ENCODE measurements around the gene ENTHD1. TPM values are rescaled to one million over a fixed set of nuclear protein-coding genes. Genes with fewer than 3 reads are reported as not detected.

ENTHD1 gene
- total and polyA plus RNA-seq, 9 of the 15 experiments (the other 6 are each of a cell fraction or from before 2014, with no cell fraction given): 0.13 to 0.98 (median 0.35) TPM

DNA sequence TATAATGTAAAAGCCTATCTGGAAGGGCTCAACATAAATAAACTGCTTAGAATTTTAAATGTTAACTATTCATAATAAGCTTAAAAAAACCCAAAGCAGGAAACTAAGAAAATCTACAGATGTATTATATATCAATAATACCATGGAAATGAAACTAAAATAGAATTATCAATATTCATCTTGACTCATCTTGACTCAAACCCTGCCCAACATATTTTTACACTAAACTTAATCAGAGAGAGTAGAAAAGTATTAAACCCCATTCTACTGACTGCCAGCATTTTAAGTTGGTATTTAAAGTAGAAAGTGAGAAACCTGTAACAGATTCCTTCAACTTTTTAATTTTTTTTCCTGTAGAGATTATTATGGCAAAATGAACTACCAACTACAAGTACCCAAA is 149.2 kb downstream of the ENTHD1 start:
- CTCF ChIA-PET (ENCODE audit: low intra/inter-chr PET ratio): no interaction called here
- no peak for FAIRE-seq
- TF ChIP-seq, protein P1, sequence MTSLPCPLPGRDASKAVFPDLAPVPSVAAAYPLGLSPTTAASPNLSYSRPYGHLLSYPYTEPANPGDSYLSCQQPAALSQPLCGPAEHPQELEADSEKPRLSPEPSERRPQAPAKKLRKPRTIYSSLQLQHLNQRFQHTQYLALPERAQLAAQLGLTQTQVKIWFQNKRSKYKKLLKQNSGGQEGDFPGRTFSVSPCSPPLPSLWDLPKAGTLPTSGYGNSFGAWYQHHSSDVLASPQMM (CRISPR knock-in tag; IDR thresholded peaks at IDR 0.05): no peak
- TF ChIP-seq RFX1 (IDR thresholded peaks at IDR 0.05): no peak
- no peak for TF ChIP-seq FUS (optimal IDR thresholded peaks at IDR 0.05; ENCODE audit: low read depth, low read length)
- TF ChIP-seq TOE1 (IDR thresholded peaks at IDR 0.05; ENCODE audit: borderline replicate concordance): no peak
- no peak for TF ChIP-seq TOE1 (CRISPR knock-in tag; IDR thresholded peaks at IDR 0.05; ENCODE audit: borderline replicate concordance, low read depth)
- H3K9me3 ChIP-seq (replicated peaks; ENCODE audit: control insufficient read depth, insufficient read depth, low read depth, low read length): peaks cover 5% of the 10 kb centered on the region; the same call in 1 of the 2 replicates
- intact Hi-C loops (cut with micrococcal nuclease) (no loop called here), in situ Hi-C loops (cut with MboI) (no loop called here)
- H2AFZ ChIP-seq (ENCODE audit: low read depth, low read length): no peak overlapping the region
- POLR2A ChIA-PET: no interaction called here
- no peak overlapping the region for H3K4me3 ChIP-seq
- H3K9me1 ChIP-seq (ENCODE audit: control insufficient read depth, insufficient read depth, low read length): no peaks in the 10 kb centered on the region
- H4K20me1 ChIP-seq (replicated peaks; ENCODE audit: control insufficient read depth, insufficient read depth, low read length): no peaks in the 10 kb centered on the region
- H3K79me2 ChIP-seq (ENCODE audit: control insufficient read depth, insufficient read depth, low read length): no peaks in the 10 kb centered on the region
- H3K27me3 ChIP-seq (ENCODE audit: control insufficient read depth in 2 of 2, insufficient read depth in 2 of 2, low read length in 2 of 2): no peaks in the 10 kb centered on the region
- ATAC-seq: no peak
- BruUV-seq (replicated peaks): no TSS peak
- no peak overlapping the region for H3K27ac ChIP-seq (ENCODE audit: extremely low read depth, low read depth, low read length)
- H3K4me1 ChIP-seq (replicated peaks in 1 of 2; ENCODE audit: control insufficient read depth in 2 of 2, insufficient read depth in 2 of 2, low read length in 2 of 2): peaks cover 0 to 21% of the 10 kb centered on the region in 2 experiments; a peak in 3 of 5 replicates
- H3K4me2 ChIP-seq (ENCODE audit: insufficient read depth, low read length): no peak overlapping the region
- no peak overlapping the region for H3K9ac ChIP-seq (ENCODE audit: insufficient read depth in 1 of 2, low read depth in 2 of 2, low read length in 2 of 2)
- H3K36me3 ChIP-seq (ENCODE audit: control insufficient read depth, insufficient read depth, low read length): no peaks in the 10 kb centered on the region
- no peak for DNase-seq (ENCODE audit: extremely low read depth in 1 of 4, low spot score in 3 of 4)

DNA sequence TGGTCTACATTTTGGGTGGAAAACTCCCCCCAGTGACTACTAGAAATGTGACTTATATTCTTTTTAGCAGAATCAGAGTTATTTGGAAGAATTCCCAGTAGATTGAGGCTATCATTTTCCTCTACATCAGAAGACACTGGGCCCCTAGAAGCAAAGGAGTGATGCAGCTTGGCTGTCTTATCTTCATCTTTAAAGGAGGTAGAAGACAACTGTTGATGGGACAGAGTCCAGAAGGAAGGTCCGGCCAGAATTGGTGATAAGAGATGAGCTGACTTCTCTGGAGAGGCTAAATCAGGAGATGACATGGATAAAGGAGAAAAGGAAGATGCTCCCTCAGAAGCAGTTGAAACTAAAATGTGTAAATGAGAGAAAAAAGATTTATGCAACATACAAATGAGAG is 149.6 kb downstream of the ENTHD1 start:
- H4K20me1 ChIP-seq (replicated peaks; ENCODE audit: control insufficient read depth, insufficient read depth, low read length): no peaks in the 10 kb centered on the region
- CTCF ChIA-PET (ENCODE audit: low intra/inter-chr PET ratio): no interaction called here
- no peaks in the 10 kb centered on the region for H3K9me1 ChIP-seq (ENCODE audit: control insufficient read depth, insufficient read depth, low read length)
- BruUV-seq (replicated peaks): no TSS peak
- H3K79me2 ChIP-seq (ENCODE audit: control insufficient read depth, insufficient read depth, low read length): no peaks in the 10 kb centered on the region
- H3K9ac ChIP-seq (ENCODE audit: insufficient read depth in 1 of 2, low read depth in 2 of 2, low read length in 2 of 2): no peak overlapping the region
- H3K4me1 ChIP-seq (replicated peaks in 1 of 2; ENCODE audit: control insufficient read depth in 2 of 2, insufficient read depth in 2 of 2, low read length in 2 of 2): peaks cover 0 to 17% of the 10 kb centered on the region in 2 experiments; a peak in 3 of 5 replicates
- H3K27ac ChIP-seq (ENCODE audit: extremely low read depth, low read depth, low read length): no peak overlapping the region
- H2AFZ ChIP-seq (ENCODE audit: low read depth, low read length): no peak overlapping the region
- peaks cover 5% of the 10 kb centered on the region; the same call in 1 of the 2 replicates for H3K9me3 ChIP-seq (replicated peaks; ENCODE audit: control insufficient read depth, insufficient read depth, low read depth, low read length)
- intact Hi-C loops (cut with micrococcal nuclease) (no loop called here), in situ Hi-C loops (cut with MboI) (no loop called here)
- DNase-seq (ENCODE audit: extremely low read depth in 1 of 4, low spot score in 3 of 4) (no peak), ATAC-seq (no peak), FAIRE-seq (no peak)
- POLR2A ChIA-PET: no interaction called here
- H3K27me3 ChIP-seq (ENCODE audit: control insufficient read depth in 2 of 2, insufficient read depth in 2 of 2, low read length in 2 of 2): no peaks in the 10 kb centered on the region
- 0% methylated on average over 1 of the region's 1 CpG for whole genome bisulfite sequencing (ENCODE audit: insufficient coverage, low coverage, missing lambda C conversion rate)
- H3K36me3 ChIP-seq (ENCODE audit: control insufficient read depth, insufficient read depth, low read length): no peaks in the 10 kb centered on the region
- H3K4me2 ChIP-seq (ENCODE audit: insufficient read depth, low read length): no peak overlapping the region
- H3K4me3 ChIP-seq: no peak overlapping the region
- TF ChIP-seq CBFA2T2 (conservative IDR thresholded peaks at IDR 0.05) (no peak), CTBP1 (IDR thresholded peaks at IDR 0.05; ENCODE audit: borderline replicate concordance) (peak; percentile 89), ERF (CRISPR knock-in tag; IDR thresholded peaks at IDR 0.05) (no peak), ZNF766 (CRISPR knock-in tag; conservative IDR thresholded peaks at IDR 0.05) (no peak), ZNF57 (CRISPR knock-in tag; IDR thresholded peaks at IDR 0.05) (no peak), HOXB6 (CRISPR knock-in tag; IDR thresholded peaks at IDR 0.05; ENCODE audit: borderline replicate concordance) (no peak), PCBP1 (IDR thresholded peaks at IDR 0.05; ENCODE audit: low read depth, low read length, poor library complexity, severe bottlenecking) (no peak), ZNF830 (CRISPR knock-in tag; IDR thresholded peaks at IDR 0.05) (no peak), ETV1 (tag; conservative IDR thresholded peaks at IDR 0.05; ENCODE audit: low read depth) (no peak), MECOM (CRISPR knock-in tag; IDR thresholded peaks at IDR 0.05) (peak; percentile 84)
- TF ChIP-seq, protein P2, sequence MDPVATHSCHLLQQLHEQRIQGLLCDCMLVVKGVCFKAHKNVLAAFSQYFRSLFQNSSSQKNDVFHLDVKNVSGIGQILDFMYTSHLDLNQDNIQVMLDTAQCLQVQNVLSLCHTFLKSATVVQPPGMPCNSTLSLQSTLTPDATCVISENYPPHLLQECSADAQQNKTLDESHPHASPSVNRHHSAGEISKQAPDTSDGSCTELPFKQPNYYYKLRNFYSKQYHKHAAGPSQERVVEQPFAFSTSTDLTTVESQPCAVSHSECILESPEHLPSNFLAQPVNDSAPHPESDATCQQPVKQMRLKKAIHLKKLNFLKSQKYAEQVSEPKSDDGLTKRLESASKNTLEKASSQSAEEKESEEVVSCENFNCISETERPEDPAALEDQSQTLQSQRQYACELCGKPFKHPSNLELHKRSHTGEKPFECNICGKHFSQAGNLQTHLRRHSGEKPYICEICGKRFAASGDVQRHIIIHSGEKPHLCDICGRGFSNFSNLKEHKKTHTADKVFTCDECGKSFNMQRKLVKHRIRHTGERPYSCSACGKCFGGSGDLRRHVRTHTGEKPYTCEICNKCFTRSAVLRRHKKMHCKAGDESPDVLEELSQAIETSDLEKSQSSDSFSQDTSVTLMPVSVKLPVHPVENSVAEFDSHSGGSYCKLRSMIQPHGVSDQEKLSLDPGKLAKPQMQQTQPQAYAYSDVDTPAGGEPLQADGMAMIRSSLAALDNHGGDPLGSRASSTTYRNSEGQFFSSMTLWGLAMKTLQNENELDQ (CRISPR knock-in tag; IDR thresholded peaks at IDR 0.05; ENCODE audit: borderline replicate concordance): no peak

Data from K562 (cell line).